Trophoblast cell (in vitro differentiated cells and primary cell): ENCODE data around the gene PPP1R15B.

Source experiments
- DNase-seq, 2 donors: peaks; one replicate each; pipeline ENCODE4 v3.0.0-alpha.2; 2016
- H2AFZ ChIP-seq: 2 replicates; pipeline ENCODE4 v1.6.1; 2013; ENCODE audit warnings: low read length, moderate library complexity, mild to moderate bottlenecking; ENCODE audit not compliant: insufficient read depth, poor library complexity
- H2AK5ac ChIP-seq: 2 replicates; pipeline ENCODE4 v1.6.1; 2013; ENCODE audit warnings: mild to moderate bottlenecking, low read length
- H2BK120ac ChIP-seq: 2 replicates; pipeline ENCODE4 v1.6.1; 2013; ENCODE audit warnings: low read length, mild to moderate bottlenecking, moderate library complexity; ENCODE audit not compliant: insufficient read depth, poor library complexity
- H2BK12ac ChIP-seq: 2 replicates; pipeline ENCODE4 v1.6.1; 2013; ENCODE audit warnings: mild to moderate bottlenecking, low read length, moderate library complexity
- H2BK5ac ChIP-seq: 2 replicates; pipeline ENCODE4 v1.6.1; 2013; ENCODE audit warnings: low read length, low read depth, moderate library complexity, mild to moderate bottlenecking; ENCODE audit not compliant: poor library complexity
- H3K14ac ChIP-seq: 2 replicates; pipeline ENCODE4 v1.6.1; 2013; ENCODE audit warnings: mild to moderate bottlenecking, low read length
- H3K18ac ChIP-seq: 2 replicates; pipeline ENCODE4 v1.6.1; 2013; ENCODE audit warnings: mild to moderate bottlenecking, low read length
- H3K23ac ChIP-seq: 2 replicates; pipeline ENCODE4 v1.6.1; 2013; ENCODE audit warnings: low read length
- H3K27ac ChIP-seq: 2 replicates; pipeline ENCODE4 v1.5.1; 2013; ENCODE audit warnings: low read depth, mild to moderate bottlenecking, inconsistent platforms, low read length, moderate library complexity
- H3K27me3 ChIP-seq: 2 replicates; pipeline ENCODE4 v1.6.1; 2013; ENCODE audit warnings: inconsistent platforms, mild to moderate bottlenecking, low read length, moderate library complexity; ENCODE audit not compliant: insufficient read depth
- H3K36me3 ChIP-seq, 2 experiments: 1 replicate in 1 of 2; 2 replicates in 1 of 2; pipeline ENCODE4 v1.6.1; 2013; ENCODE audit warnings: low read length in 2 of 2, mild to moderate bottlenecking in 2 of 2, moderate library complexity in 1 of 2; ENCODE audit not compliant: insufficient read depth in 2 of 2, control insufficient read depth in 1 of 2
- H3K4ac ChIP-seq: 2 replicates; pipeline ENCODE4 v1.6.1; 2013; ENCODE audit warnings: low read depth, mild to moderate bottlenecking, low read length, moderate library complexity
- H3K4me1 ChIP-seq, 2 experiments: 1 replicate in 1 of 2; 2 replicates in 1 of 2; pipeline ENCODE4 v1.6.1; 2013; ENCODE audit warnings: low read length in 2 of 2, mild to moderate bottlenecking in 2 of 2, moderate library complexity in 1 of 2; ENCODE audit not compliant: insufficient read depth in 2 of 2, control insufficient read depth in 1 of 2
- H3K4me2 ChIP-seq: 2 replicates; pipeline ENCODE4 v1.6.1; 2013; ENCODE audit warnings: inconsistent platforms, mild to moderate bottlenecking, low read length, moderate library complexity
- H3K4me3 ChIP-seq: 2 replicates; pipeline ENCODE4 v1.5.1; 2013; ENCODE audit warnings: mild to moderate bottlenecking, low read depth, low read length, inconsistent platforms
- H3K79me1 ChIP-seq: one replicate; pipeline ENCODE4 v1.6.1; 2013; ENCODE audit warnings: low read length
- H3K79me2 ChIP-seq: 2 replicates; pipeline ENCODE4 v1.6.1; 2013; ENCODE audit warnings: low read length, mild to moderate bottlenecking; ENCODE audit not compliant: control insufficient read depth, insufficient read depth, poor library complexity
- H3K9ac ChIP-seq: 2 replicates; pipeline ENCODE4 v1.6.1; 2013; ENCODE audit warnings: mild to moderate bottlenecking, low read length
- H3K9me3 ChIP-seq: 2 replicates; pipeline ENCODE4 v1.6.1; 2013; ENCODE audit warnings: low read depth, mild to moderate bottlenecking, control low read depth, inconsistent platforms, low read length; ENCODE audit not compliant: insufficient read depth
- H4K12ac ChIP-seq: 2 replicates; pipeline ENCODE4 v1.6.1; 2013; ENCODE audit warnings: low read depth, mild to moderate bottlenecking, low read length, moderate library complexity
- H4K8ac ChIP-seq: 2 replicates; pipeline ENCODE4 v1.6.1; 2013; ENCODE audit warnings: low read depth, mild to moderate bottlenecking, low read length, moderate library complexity
- H4K91ac ChIP-seq: one replicate; pipeline ENCODE4 v1.6.1; 2013; ENCODE audit warnings: low read depth, mild to moderate bottlenecking, low read length, moderate library complexity
- WGBS: extraction: QIAGEN DNeasy Blood & Tissue Kit; methylation state at CpG from one replicate; pipeline ENCODE4 v1.1.7; 2013; ENCODE audit warnings: missing lambda C conversion rate; ENCODE audit not compliant: insufficient read length, insufficient coverage; ENCODE audit errors: extremely low coverage; 5-methylcytosine and 5-hydroxymethylcytosine counted together

PPP1R15B gene

GRCh38 chr1:204456826-204457442 is 45.3 kb upstream of the PPP1R15B start:
- no peak overlapping the region for H3K9ac ChIP-seq
- no peak overlapping the region for H3K23ac ChIP-seq
- no peak overlapping the region for H3K27ac ChIP-seq
- H2BK12ac ChIP-seq, result no peak overlapping the region
- H3K36me3 ChIP-seq, result peaks cover 23 to 30% of the 10 kb centered on the region in 2 experiments
- H2AK5ac ChIP-seq, result no peak overlapping the region
- no peak overlapping the region for H3K14ac ChIP-seq
- no peak for DNase-seq
- no peak overlapping the region for H2AFZ ChIP-seq
- H3K27me3 ChIP-seq, result no peaks in the 10 kb centered on the region
- H2BK5ac ChIP-seq, result no peak overlapping the region
- H3K4me1 ChIP-seq, result peaks cover 0 to 3% of the 10 kb centered on the region in 2 experiments
- H3K4me3 ChIP-seq, result no peak overlapping the region
- no peak overlapping the region for H2BK120ac ChIP-seq
- H3K18ac ChIP-seq, result no peak overlapping the region
- no peaks in the 10 kb centered on the region for H3K79me1 ChIP-seq
- no peak overlapping the region for H3K4me2 ChIP-seq
- H4K91ac ChIP-seq, result no peak overlapping the region
- no peak overlapping the region for H4K12ac ChIP-seq
- no CpG with 5 or more reads among the region's 11 CpGs for WGBS
- H3K4ac ChIP-seq, result no peak overlapping the region
- H3K9me3 ChIP-seq, result peaks cover 3% of the 10 kb centered on the region
- no peak overlapping the region for H4K8ac ChIP-seq
- no peaks in the 10 kb centered on the region for H3K79me2 ChIP-seq

DNA sequence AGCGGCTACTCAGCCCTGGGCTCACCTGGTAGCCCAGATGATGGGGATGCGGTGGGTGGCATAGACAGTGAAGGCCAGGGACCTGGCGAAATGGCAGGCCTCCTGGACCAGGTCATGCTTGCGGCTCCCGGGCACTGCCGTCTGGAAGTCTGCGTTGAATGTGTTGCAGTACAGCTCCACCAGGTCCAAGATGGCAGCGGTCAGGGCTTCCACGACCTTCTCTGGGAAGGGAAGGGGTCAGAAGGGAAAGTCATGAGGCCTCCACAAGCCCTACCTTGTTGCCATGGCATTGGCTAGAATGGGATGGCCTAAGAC is 44.2 kb upstream of the PPP1R15B start:
- no peak overlapping the region for H3K4ac ChIP-seq
- no peak overlapping the region for H3K4me3 ChIP-seq
- H3K14ac ChIP-seq, result no peak overlapping the region
- no peak overlapping the region for H4K8ac ChIP-seq
- H3K9me3 ChIP-seq, result peaks cover 3% of the 10 kb centered on the region
- no peak overlapping the region for H2BK120ac ChIP-seq
- no peak overlapping the region for H3K27ac ChIP-seq
- no peak overlapping the region for H3K4me2 ChIP-seq
- no peak overlapping the region for H2BK5ac ChIP-seq
- WGBS, result no CpG with 5 or more reads among the region's 9 CpGs
- no peak overlapping the region for H3K9ac ChIP-seq
- H3K27me3 ChIP-seq, result no peaks in the 10 kb centered on the region
- peaks cover 0 to 3% of the 10 kb centered on the region in 2 experiments for H3K4me1 ChIP-seq
- DNase-seq, result no peak
- H3K36me3 ChIP-seq, result peaks cover 16 to 25% of the 10 kb centered on the region in 2 experiments
- no peak overlapping the region for H2AK5ac ChIP-seq
- H3K23ac ChIP-seq, result no peak overlapping the region
- H3K79me1 ChIP-seq, result no peaks in the 10 kb centered on the region
- H4K91ac ChIP-seq, result no peak overlapping the region
- no peak overlapping the region for H2AFZ ChIP-seq
- H2BK12ac ChIP-seq, result no peak overlapping the region
- H3K18ac ChIP-seq, result no peak overlapping the region
- H4K12ac ChIP-seq, result no peak overlapping the region
- no peaks in the 10 kb centered on the region for H3K79me2 ChIP-seq

DNA sequence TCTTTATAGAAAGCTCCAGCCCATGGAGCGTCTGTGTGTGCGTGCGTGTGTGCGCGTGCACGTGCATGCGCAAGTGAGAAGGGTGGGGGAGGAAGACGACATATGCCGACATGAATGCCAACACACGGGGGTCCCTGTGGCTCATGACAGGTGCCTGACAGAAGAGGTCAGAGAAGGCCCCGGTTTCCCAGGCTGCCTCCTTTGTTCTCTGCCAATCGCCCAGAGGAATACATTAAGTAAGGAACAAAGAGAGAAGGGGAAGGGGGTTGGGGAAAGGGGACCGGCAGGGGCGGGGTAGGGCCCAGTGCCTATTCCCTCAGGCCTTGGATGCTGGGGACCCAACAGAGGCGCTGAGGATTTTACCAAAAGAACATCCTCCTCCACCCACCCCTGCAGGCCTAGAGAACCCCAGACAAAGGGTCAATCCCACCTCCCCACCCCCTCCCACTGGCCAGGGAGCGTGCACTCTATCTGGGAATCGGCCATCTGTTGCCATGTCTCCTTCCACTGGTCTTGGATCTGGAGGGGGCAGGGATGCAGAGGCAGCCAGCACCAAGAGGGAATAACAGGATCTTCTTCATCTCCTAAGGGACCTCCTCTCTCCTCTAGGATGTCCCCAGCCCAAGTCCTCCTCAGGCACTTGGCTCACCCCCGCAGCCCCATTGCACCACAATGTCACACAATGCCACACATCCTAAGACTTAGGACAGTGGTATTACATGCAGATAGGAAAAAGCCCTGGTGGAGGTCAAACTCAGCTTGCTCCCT is 43.6 kb upstream of the PPP1R15B start:
- DNase-seq, result no peak
- H4K91ac ChIP-seq, result no peak overlapping the region
- H2BK5ac ChIP-seq, result no peak overlapping the region
- H3K79me1 ChIP-seq, result no peaks in the 10 kb centered on the region
- no peak overlapping the region for H3K27ac ChIP-seq
- no peak overlapping the region for H3K4me2 ChIP-seq
- H2AFZ ChIP-seq, result no peak overlapping the region
- no peak overlapping the region for H3K4me3 ChIP-seq
- no CpG with 5 or more reads among the region's 18 CpGs for WGBS
- H3K9ac ChIP-seq, result no peak overlapping the region
- H3K79me2 ChIP-seq, result no peaks in the 10 kb centered on the region
- H4K8ac ChIP-seq, result no peak overlapping the region
- no peak overlapping the region for H2AK5ac ChIP-seq
- H2BK12ac ChIP-seq, result no peak overlapping the region
- no peak overlapping the region for H3K14ac ChIP-seq
- peaks cover 14 to 21% of the 10 kb centered on the region in 2 experiments for H3K36me3 ChIP-seq
- H3K9me3 ChIP-seq, result no peaks in the 10 kb centered on the region
- H3K23ac ChIP-seq, result no peak overlapping the region
- H3K4me1 ChIP-seq, result peaks cover 0 to 3% of the 10 kb centered on the region in 2 experiments
- H2BK120ac ChIP-seq, result no peak overlapping the region
- no peaks in the 10 kb centered on the region for H3K27me3 ChIP-seq
- H3K4ac ChIP-seq, result no peak overlapping the region
- H4K12ac ChIP-seq, result no peak overlapping the region
- H3K18ac ChIP-seq, result no peak overlapping the region

GRCh38 chr1:204454476-204454875 is 42.9 kb upstream of the PPP1R15B start:
- no peak overlapping the region for H3K4ac ChIP-seq
- no peaks in the 10 kb centered on the region for H3K9me3 ChIP-seq
- no peak overlapping the region for H3K9ac ChIP-seq
- no peak overlapping the region for H3K27ac ChIP-seq
- H3K4me1 ChIP-seq, result peaks cover 0 to 3% of the 10 kb centered on the region in 2 experiments
- H3K79me1 ChIP-seq, result no peaks in the 10 kb centered on the region
- H3K79me2 ChIP-seq, result no peaks in the 10 kb centered on the region
- no peak overlapping the region for H3K18ac ChIP-seq
- H4K91ac ChIP-seq, result no peak overlapping the region
- no peak overlapping the region for H2BK5ac ChIP-seq
- no peak overlapping the region for H3K4me2 ChIP-seq
- no peaks in the 10 kb centered on the region for H3K27me3 ChIP-seq
- no peak overlapping the region for H2AK5ac ChIP-seq
- no CpG with 5 or more reads among the region's 4 CpGs for WGBS
- H3K4me3 ChIP-seq, result no peak overlapping the region
- H3K23ac ChIP-seq, result no peak overlapping the region
- no peak overlapping the region for H4K12ac ChIP-seq
- DNase-seq, result no peak
- H2AFZ ChIP-seq, result no peak overlapping the region
- H4K8ac ChIP-seq, result no peak overlapping the region
- H3K36me3 ChIP-seq, result peaks cover 8 to 16% of the 10 kb centered on the region in 2 experiments
- H2BK12ac ChIP-seq, result no peak overlapping the region
- no peak overlapping the region for H3K14ac ChIP-seq
- H2BK120ac ChIP-seq, result no peak overlapping the region
